HTERT RPE-1 (cell line): Measurements from ENCODE around the gene ZNF511.

Experiments
- in situ Hi-C: fragments of 300-500 bp; cut with MboI; formaldehyde crosslinking; loops from 4 replicates; pipeline ENCODE4 v1.14.3; 2020; ENCODE audit warnings: low sequenced_read_pairs

Gene ZNF511

GRCh38 chr10:133334503-133335245 lies 26.0 kb downstream of the ZNF511 start:
- in situ Hi-C loops: no loop called here

GRCh38 chr10:133335246-133336117 lies 26.8 kb downstream of the ZNF511 start:
- in situ Hi-C loops: no loop called here

DNA sequence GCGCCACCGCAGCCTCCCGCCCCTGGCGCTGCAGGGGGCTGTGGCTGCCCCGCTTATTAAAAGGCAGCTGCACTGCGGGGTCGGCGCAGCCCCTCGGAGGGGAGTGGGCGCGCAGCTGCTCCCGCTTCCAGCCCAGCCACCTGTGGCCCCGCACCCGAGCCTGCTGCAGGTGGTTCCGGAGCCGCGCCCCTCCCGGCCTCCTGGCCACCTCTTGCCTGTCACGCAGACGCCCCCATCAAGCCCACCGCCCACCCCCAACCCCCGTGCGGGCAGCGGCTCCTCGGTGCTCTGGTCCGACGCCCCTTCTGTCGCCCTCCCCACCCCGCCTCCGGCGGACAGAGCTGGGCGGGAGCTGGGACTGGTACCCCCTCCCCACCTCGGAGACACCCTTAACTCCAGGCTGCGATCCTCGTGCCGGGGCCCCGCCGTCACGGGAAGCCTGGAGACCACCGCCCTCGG lies 27.4 kb downstream of the ZNF511 start:
- in situ Hi-C loops: no loop called here

GRCh38 chr10:133336577-133337369 lies 28.1 kb downstream of the ZNF511 start, which contains the start of gene CALY:
Gene CALY, minus strand, starts transcription at chr10:133336896. Its CDS starts 7,907 bp downstream, at chr10:133328989.
- in situ Hi-C loops: no loop called here

DNA sequence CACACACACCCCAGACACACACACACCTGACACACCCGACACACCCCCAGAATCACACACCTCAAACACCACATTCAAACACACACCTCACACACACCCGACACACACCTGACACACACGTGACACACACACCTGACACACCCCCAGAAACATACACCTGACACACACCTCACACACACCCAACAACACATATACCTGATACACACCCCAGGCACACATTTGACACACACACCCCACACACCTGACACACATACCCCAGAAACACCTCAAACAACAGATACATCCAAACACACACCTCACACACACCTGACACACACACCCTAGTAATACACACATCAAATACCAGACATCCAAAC lies 28.6 kb downstream of the ZNF511 start:
- in situ Hi-C loops: no loop called here

GRCh38 chr10:133338080-133339071 lies 29.7 kb downstream of the ZNF511 start:
- in situ Hi-C loops: no loop called here

DNA sequence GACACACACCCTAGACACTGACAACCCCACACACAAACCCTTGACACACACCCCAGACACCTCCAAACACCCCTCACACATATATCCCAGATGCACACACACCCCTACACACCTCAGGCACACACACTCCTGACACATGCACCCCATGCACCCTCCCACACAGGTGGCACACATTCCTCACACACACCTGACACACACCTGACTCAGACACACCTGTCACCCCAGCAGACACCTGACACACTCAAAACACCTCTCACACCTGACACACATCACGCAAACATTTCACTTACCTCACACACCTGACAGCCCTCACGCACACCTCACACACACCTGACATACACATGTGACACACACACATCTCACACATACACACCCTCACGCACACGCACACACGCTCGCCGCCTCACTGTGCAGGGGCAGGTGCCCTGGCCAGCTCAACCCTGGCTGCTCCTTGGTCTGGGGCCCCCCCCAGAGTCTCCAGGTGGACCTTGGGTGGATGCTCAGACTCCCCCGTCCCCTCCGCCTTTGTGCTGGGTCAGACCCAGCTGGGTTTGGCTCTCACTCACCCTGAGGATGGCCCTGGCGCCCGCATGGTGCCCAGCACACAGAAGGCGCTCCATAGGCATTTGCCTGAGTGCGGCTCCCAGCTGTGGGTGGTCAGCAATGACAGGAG lies 31.1 kb downstream of the ZNF511 start:
- in situ Hi-C loops: no loop called here

- in situ Hi-C loops: no loop called here
Measured at GRCh38 chr10:133341983-133342382, 33.3 kb downstream of the ZNF511 start.

GRCh38 chr10:133342942-133343341 lies 34.2 kb downstream of the ZNF511 start:
- in situ Hi-C loops: no loop called here

GRCh38 chr10:133343558-133343957 lies 34.8 kb downstream of the ZNF511 start:
- in situ Hi-C loops: no loop called here

DNA sequence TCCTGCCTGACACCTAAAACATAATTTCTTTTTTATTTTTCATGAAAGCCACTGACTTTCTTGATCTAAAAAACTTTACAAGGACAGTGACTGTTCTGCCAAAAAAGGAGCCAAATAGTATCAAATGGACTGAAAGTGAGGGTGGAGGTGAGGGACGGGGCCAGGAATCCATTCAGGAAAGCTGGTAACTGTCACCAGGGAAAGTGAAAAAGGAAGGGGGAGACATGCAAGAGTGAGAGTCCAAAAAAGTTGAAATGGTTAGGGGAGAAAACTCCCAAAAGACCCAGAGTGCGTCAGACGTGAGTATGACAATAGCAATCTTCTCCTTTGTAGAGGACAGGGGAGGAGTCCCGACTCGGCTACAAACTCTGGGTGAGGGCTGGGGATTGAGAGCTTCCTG lies 35.5 kb downstream of the ZNF511 start:
- in situ Hi-C loops: no loop called here

DNA sequence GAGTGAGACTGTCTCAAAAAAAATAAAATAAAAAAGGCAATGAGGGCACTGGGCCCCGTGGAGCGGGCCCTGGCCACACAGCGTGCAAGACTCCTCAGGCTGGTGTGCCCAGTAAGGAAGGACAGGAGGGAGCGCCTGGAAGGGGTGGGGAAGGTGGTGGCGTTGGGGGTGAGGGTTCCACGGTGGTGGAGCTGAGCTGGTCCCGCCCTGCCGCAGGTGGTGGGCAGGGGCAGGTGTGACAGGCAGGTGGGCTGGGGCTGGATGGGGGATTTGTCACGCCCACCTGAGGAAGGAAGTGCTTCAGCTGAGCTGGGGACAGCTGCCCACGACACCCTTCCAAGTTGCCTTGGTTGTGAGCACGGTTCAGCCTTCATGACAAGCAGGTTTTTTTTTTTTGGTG lies 37.7 kb downstream of the ZNF511 start:
- in situ Hi-C loops: no loop called here

DNA sequence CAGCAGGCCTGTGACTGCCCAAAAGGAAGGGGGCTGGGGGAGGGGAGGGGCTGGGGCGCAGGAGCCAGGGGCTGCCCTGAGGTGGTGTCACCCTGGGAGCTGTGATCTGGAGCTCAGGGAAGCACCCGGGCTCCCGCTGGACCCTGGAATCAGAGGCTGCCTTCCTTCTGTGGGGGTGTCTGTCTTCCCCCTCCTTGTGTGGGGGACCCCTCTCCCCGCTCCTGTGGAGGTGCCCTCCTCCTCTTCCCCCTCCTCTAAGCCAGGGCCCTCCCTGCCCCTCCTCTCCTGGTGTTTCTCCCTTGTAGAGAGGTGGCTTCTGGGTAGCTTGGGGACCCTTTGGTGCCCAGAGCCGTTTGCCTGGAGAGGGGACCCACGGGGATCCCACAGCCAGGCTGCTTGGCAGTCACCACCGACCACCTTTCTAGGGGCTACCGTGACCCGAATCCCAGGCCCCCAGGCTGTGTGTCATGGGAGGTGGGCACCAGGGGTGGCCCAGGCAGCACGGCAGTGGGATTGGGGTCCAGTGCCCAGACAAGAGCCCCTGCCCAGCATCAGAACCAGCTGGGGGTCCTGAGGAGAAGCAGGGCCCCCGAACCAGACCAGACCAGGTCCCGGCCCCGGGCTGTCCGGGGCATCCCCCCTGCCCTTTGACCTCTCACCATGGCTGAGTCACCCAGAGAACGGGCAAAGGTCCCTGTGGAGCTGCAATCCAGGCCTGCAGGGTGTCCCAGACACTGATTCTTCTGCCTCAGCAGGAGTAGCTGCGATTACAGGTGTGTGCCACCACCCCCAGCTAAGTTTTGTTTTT lies 39.2 kb downstream of the ZNF511 start:
- in situ Hi-C loops: no loop called here

GRCh38 chr10:133349160-133349568 lies 40.5 kb downstream of the ZNF511 start:
- in situ Hi-C loops: no loop called here

GRCh38 chr10:133349577-133350011 lies 40.9 kb downstream of the ZNF511 start:
- in situ Hi-C loops: no loop called here

- in situ Hi-C loops: no loop called here
Measured at GRCh38 chr10:133350283-133350949, 41.7 kb downstream of the ZNF511 start.

GRCh38 chr10:133350950-133351329 lies 42.2 kb downstream of the ZNF511 start:
- in situ Hi-C loops: no loop called here
